ENCODE measurements around the gene EIF4A3. TPM values are rescaled to one million over a fixed set of nuclear protein-coding genes. Genes with fewer than 3 reads are reported as not detected.

EIF4A3 gene
- total and polyA plus RNA-seq, 9 of the 15 experiments (the other 6 are each of a cell fraction or from before 2014, with no cell fraction given): 62.7 to 171 (median 127) TPM

DNA sequence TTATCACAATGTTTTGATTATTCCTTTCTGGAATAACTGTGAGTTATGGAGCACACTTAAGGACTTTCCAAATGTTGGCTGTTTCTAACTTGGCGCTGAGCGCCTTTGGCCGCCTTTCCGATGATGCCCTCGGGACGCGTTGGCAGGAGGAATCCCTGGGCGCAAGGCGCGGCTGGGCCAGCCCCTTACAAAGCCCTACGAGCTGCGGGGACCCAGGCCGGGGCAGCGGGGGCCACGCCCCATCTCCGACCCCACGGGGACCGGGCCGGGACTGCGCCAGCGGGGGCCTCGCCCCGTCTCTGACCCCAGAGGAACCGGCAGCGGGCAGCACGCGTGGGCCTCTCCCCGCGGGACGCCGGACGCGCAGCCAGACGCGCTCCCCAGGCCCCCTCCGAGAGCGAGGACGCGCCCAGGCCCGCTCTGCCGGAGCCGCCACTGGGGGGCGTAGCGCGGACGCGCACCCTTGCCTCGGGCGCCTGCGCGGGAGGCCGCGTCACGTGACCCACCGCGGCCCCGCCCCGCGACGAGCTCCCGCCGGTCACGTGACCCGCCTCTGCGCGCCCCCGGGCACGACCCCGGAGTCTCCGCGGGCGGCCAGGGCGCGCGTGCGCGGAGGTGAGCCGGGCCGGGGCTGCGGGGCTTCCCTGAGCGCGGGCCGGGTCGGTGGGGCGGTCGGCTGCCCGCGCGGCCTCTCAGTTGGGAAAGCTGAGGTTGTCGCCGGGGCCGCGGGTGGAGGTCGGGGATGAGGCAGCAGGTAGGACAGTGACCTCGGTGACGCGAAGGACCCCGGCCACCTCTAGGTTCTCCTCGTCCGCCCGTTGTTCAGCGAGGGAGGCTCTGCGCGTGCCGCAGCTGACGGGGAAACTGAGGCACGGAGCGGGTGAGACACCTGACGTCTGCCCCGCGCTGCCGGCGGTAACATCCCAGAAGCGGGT lies 45.6 kb downstream of the EIF4A3 start, which contains the start of gene GAA (continued):
- TF ChIP-seq ZNF174 (CRISPR knock-in tag; IDR thresholded peaks at IDR 0.05): no peak
- TF ChIP-seq TFE3 (CRISPR knock-in tag; IDR thresholded peaks at IDR 0.05): peak; percentile 99
- TF ChIP-seq STAT6 (CRISPR knock-in tag; IDR thresholded peaks at IDR 0.05): no peak
- peak in 1 of 2 experiments; percentile 20; a peak in 1 of 4 replicates for TF ChIP-seq HDAC1 (IDR thresholded peaks at IDR 0.05)
- TF ChIP-seq, protein P1, sequence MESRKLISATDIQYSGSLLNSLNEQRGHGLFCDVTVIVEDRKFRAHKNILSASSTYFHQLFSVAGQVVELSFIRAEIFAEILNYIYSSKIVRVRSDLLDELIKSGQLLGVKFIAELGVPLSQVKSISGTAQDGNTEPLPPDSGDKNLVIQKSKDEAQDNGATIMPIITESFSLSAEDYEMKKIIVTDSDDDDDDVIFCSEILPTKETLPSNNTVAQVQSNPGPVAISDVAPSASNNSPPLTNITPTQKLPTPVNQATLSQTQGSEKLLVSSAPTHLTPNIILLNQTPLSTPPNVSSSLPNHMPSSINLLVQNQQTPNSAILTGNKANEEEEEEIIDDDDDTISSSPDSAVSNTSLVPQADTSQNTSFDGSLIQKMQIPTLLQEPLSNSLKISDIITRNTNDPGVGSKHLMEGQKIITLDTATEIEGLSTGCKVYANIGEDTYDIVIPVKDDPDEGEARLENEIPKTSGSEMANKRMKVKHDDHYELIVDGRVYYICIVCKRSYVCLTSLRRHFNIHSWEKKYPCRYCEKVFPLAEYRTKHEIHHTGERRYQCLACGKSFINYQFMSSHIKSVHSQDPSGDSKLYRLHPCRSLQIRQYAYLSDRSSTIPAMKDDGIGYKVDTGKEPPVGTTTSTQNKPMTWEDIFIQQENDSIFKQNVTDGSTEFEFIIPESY (CRISPR knock-in tag; IDR thresholded peaks at IDR 0.05): 0 out of 2 replicates have a peak, but pooled peaks have one; percentile 66
- TF ChIP-seq ZNF3 (CRISPR knock-in tag; IDR thresholded peaks at IDR 0.05): no peak
- no peak for TF ChIP-seq ZNF551 (CRISPR knock-in tag; IDR thresholded peaks at IDR 0.05)
- TF ChIP-seq, protein P2, sequence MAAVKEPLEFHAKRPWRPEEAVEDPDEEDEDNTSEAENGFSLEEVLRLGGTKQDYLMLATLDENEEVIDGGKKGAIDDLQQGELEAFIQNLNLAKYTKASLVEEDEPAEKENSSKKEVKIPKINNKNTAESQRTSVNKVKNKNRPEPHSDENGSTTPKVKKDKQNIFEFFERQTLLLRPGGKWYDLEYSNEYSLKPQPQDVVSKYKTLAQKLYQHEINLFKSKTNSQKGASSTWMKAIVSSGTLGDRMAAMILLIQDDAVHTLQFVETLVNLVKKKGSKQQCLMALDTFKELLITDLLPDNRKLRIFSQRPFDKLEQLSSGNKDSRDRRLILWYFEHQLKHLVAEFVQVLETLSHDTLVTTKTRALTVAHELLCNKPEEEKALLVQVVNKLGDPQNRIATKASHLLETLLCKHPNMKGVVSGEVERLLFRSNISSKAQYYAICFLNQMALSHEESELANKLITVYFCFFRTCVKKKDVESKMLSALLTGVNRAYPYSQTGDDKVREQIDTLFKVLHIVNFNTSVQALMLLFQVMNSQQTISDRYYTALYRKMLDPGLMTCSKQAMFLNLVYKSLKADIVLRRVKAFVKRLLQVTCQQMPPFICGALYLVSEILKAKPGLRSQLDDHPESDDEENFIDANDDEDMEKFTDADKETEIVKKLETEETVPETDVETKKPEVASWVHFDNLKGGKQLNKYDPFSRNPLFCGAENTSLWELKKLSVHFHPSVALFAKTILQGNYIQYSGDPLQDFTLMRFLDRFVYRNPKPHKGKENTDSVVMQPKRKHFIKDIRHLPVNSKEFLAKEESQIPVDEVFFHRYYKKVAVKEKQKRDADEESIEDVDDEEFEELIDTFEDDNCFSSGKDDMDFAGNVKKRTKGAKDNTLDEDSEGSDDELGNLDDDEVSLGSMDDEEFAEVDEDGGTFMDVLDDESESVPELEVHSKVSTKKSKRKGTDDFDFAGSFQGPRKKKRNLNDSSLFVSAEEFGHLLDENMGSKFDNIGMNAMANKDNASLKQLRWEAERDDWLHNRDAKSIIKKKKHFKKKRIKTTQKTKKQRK (IDR thresholded peaks at IDR 0.05; ENCODE audit: borderline replicate concordance, low read depth, low read length): no peak
- TF ChIP-seq KLF1 (tag; IDR thresholded peaks at IDR 0.05): peak; percentile 70
- TF ChIP-seq MEIS2 (IDR thresholded peaks at IDR 0.05; ENCODE audit: partially characterized antibody): peak; percentile 63
- TF ChIP-seq SRSF9 (IDR thresholded peaks at IDR 0.05; ENCODE audit: borderline replicate concordance, low read depth, low read length): no peak
- no peak for TF ChIP-seq PML (IDR thresholded peaks at IDR 0.05; ENCODE audit: low read length)
- 0 out of 2 replicates have a peak, but pooled peaks have one; percentile 53 for TF ChIP-seq ZNF41 (CRISPR knock-in tag; conservative IDR thresholded peaks at IDR 0.05)
- no peak for TF ChIP-seq ZNF134 (CRISPR knock-in tag; conservative IDR thresholded peaks at IDR 0.05)
- no peak for TF ChIP-seq ZNF699 (CRISPR knock-in tag; IDR thresholded peaks at IDR 0.05; ENCODE audit: insufficient replicate concordance)
- TF ChIP-seq COPS2 (conservative IDR thresholded peaks at IDR 0.05): no peak
- TF ChIP-seq CBFA2T2 (conservative IDR thresholded peaks at IDR 0.05): 0 out of 2 replicates have a peak, but pooled peaks have one; percentile 10
- TF ChIP-seq L3MBTL2 (IDR thresholded peaks at IDR 0.05): peak; percentile 73
